Measurements from ENCODE around the gene NT5E. TPM values are rescaled to one million over a fixed set of nuclear protein-coding genes. Genes with fewer than 3 reads are reported as not detected.

Gene NT5E
- total and polyA plus RNA-seq, 9 donors, result 19.5 to 42.1 (median 25.8) TPM

DNA sequence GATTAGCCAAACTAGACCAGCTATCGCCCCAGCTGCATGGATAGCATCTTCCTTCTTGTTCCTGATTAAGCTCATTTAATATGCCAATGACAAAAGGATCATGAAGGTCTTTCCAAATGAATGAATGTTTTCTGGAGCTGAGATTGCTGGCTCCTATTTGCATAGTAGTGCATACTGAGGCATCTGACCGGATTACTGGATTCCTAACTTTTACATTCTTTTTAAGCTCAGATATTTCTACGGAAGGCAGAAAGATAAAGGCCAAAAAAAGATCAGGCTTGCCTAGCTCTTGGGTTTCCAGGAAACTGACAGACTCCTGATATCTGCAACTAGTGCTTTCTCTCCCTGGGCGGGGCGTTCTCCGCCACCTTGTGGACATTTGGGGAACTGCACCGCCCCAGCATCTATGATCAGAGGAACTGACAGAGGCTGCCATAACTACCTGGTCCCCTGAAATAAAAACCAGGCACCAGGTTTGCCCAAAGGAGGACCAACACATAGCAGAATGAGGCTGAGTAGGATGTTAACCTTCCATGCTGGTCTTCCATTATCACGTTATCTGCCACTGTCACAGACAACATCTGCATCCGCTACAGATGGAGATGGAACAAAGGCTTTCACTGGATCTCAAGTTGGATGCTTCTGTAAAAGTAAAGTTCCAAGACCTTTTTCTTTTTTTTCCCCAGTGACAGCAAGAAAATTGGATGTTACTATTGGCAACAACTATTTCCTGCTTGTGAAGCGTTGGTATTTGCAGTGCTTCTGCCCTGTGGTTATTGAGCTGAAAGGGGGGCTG lies 33.2 kb downstream of the NT5E start:
- H3K27me3 ChIP-seq (ENCODE audit: control insufficient read depth, insufficient read depth, low read length), result no peaks in the 10 kb centered on the region
- H3K4me3 ChIP-seq (ENCODE audit: low read length), result no peak overlapping the region
- H3K4me1 ChIP-seq (ENCODE audit: control insufficient read depth, insufficient read depth, low read length), result peaks cover 17% of the 10 kb centered on the region
- peak; percentile 83 for DNase-seq
- peaks cover 10% of the 10 kb centered on the region for H3K36me3 ChIP-seq (ENCODE audit: control insufficient read depth, insufficient read depth, low read length)
- peak overlapping the region; percentile 73 for H3K27ac ChIP-seq (ENCODE audit: low read length)
- 5% methylated on average over 5 of the region's 10 CpGs for WGBS (ENCODE audit: insufficient coverage)
- no peaks in the 10 kb centered on the region for H3K9me3 ChIP-seq (replicated peaks; ENCODE audit: control insufficient read depth, low read depth, low read length)

DNA sequence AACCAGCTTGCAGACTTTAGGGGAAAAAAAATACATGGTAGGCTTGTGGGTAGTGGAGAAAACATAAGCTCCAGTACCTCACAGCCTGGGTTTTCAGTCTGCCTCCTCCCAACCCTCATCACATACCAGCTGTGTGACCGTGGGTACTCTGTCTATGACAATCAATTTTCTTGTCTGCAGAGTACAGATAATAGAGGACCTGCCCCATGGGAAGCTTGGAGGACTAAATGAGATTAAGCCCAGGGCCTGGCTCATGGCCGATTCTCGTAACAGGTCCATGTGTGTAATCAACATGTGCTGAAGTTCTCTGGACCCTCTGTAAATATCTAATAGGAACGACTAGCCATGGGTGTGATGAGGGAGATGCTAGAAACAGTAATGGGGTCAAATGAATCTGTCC lies 34.0 kb downstream of the NT5E start:
- Histone ChIP-seq H3K4me3 (ENCODE audit: low read length) (no peak overlapping the region), H3K4me1 (ENCODE audit: control insufficient read depth, insufficient read depth, low read length) (peaks cover 18% of the 10 kb centered on the region), H3K27ac (ENCODE audit: low read length) (no peak overlapping the region), H3K36me3 (ENCODE audit: control insufficient read depth, insufficient read depth, low read length) (peaks cover 10% of the 10 kb centered on the region), H3K9me3 (replicated peaks; ENCODE audit: control insufficient read depth, low read depth, low read length) (no peaks in the 10 kb centered on the region), H3K27me3 (ENCODE audit: control insufficient read depth, insufficient read depth, low read length) (no peaks in the 10 kb centered on the region)
- DNase-seq, result no peak
- 71% methylated on average over 3 of the region's 4 CpGs for WGBS (ENCODE audit: insufficient coverage)

GRCh38 chr6:85484948-85485347 lies 35.1 kb downstream of the NT5E start:
- Histone ChIP-seq H3K27me3 (ENCODE audit: control insufficient read depth, insufficient read depth, low read length) (no peaks in the 10 kb centered on the region), H3K4me1 (ENCODE audit: control insufficient read depth, insufficient read depth, low read length) (peaks cover 21% of the 10 kb centered on the region), H3K36me3 (ENCODE audit: control insufficient read depth, insufficient read depth, low read length) (peaks cover 12% of the 10 kb centered on the region), H3K27ac (ENCODE audit: low read length) (peak overlapping the region; percentile 29), H3K9me3 (replicated peaks; ENCODE audit: control insufficient read depth, low read depth, low read length) (no peaks in the 10 kb centered on the region), H3K4me3 (ENCODE audit: low read length) (no peak overlapping the region)
- 76% methylated on average over 2 of the region's 5 CpGs for WGBS (ENCODE audit: insufficient coverage)
- DNase-seq, result peak; percentile 67

DNA sequence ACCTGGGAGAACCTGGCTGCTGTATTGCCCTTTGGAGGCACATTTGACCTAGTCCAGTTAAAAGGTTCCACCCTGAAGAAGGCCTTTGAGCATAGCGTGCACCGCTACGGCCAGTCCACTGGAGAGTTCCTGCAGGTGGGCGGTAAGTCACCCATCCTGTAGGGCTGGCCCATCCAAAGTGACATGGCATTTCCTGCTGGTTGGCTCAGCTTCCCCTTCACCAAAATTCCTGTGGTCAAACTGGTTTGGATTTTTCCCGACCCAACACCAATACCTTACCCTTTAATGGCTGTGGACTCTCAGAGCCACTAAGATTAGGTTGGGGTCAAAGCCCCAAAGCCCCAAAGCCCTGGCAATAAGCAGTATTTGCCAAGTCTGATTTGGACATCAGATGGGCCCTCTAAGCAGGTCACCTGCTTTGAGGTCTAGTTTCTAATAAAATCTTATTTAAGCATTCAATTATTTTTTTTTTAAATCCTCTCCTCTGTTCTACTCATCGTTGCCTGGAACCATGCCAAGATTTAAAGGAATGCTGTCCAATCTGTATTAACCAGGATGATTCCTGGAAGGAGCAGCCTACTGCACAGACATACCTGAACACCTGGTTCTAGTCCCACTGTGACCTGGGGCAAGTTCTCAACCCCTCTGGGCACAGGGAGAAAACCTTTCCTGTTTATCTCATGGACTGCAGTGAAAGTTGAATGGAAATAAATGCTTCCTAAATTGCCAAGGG lies 40.8 kb downstream of the NT5E start:
- DNase-seq, result no peak
- H3K4me1 ChIP-seq (ENCODE audit: control insufficient read depth, insufficient read depth, low read length), result peaks cover 5% of the 10 kb centered on the region
- no peaks in the 10 kb centered on the region for H3K9me3 ChIP-seq (replicated peaks; ENCODE audit: control insufficient read depth, low read depth, low read length)
- 81% methylated on average over 6 of the region's 6 CpGs for WGBS (ENCODE audit: insufficient coverage)
- no peak overlapping the region for H3K27ac ChIP-seq (ENCODE audit: low read length)
- no peaks in the 10 kb centered on the region for H3K27me3 ChIP-seq (ENCODE audit: control insufficient read depth, insufficient read depth, low read length)
- H3K4me3 ChIP-seq (ENCODE audit: low read length), result no peak overlapping the region
- peaks cover 20% of the 10 kb centered on the region for H3K36me3 ChIP-seq (ENCODE audit: control insufficient read depth, insufficient read depth, low read length)

- no peak overlapping the region for H3K4me3 ChIP-seq (ENCODE audit: low read length)
- H3K27ac ChIP-seq (ENCODE audit: low read length), result no peak overlapping the region
- DNase-seq, result no peak
- peaks cover 5% of the 10 kb centered on the region for H3K4me1 ChIP-seq (ENCODE audit: control insufficient read depth, insufficient read depth, low read length)
- H3K27me3 ChIP-seq (ENCODE audit: control insufficient read depth, insufficient read depth, low read length), result no peaks in the 10 kb centered on the region
- WGBS (ENCODE audit: insufficient coverage), result no CpG with 5 or more reads among the region's 1 CpG
- peaks cover 15% of the 10 kb centered on the region for H3K36me3 ChIP-seq (ENCODE audit: control insufficient read depth, insufficient read depth, low read length)
- peaks cover 4% of the 10 kb centered on the region for H3K9me3 ChIP-seq (replicated peaks; ENCODE audit: control insufficient read depth, low read depth, low read length)
Observed at GRCh38 chr6:85493389-85493788, 43.5 kb downstream of the NT5E start.

- H3K27ac ChIP-seq (ENCODE audit: low read length), result peak overlapping the region; percentile 63
- H3K4me1 ChIP-seq (ENCODE audit: control insufficient read depth, insufficient read depth, low read length), result peaks cover 2% of the 10 kb centered on the region
- H3K9me3 ChIP-seq (replicated peaks; ENCODE audit: control insufficient read depth, low read depth, low read length), result peaks cover 4% of the 10 kb centered on the region
- no peak overlapping the region for H3K4me3 ChIP-seq (ENCODE audit: low read length)
- no peak for DNase-seq
- H3K27me3 ChIP-seq (ENCODE audit: control insufficient read depth, insufficient read depth, low read length), result no peaks in the 10 kb centered on the region
- H3K36me3 ChIP-seq (ENCODE audit: control insufficient read depth, insufficient read depth, low read length), result peaks cover 10% of the 10 kb centered on the region
- 0% methylated on average over 1 of the region's 5 CpGs for WGBS (ENCODE audit: insufficient coverage)
Observed at GRCh38 chr6:85494547-85495536, 45.0 kb downstream of the NT5E start.

DNA sequence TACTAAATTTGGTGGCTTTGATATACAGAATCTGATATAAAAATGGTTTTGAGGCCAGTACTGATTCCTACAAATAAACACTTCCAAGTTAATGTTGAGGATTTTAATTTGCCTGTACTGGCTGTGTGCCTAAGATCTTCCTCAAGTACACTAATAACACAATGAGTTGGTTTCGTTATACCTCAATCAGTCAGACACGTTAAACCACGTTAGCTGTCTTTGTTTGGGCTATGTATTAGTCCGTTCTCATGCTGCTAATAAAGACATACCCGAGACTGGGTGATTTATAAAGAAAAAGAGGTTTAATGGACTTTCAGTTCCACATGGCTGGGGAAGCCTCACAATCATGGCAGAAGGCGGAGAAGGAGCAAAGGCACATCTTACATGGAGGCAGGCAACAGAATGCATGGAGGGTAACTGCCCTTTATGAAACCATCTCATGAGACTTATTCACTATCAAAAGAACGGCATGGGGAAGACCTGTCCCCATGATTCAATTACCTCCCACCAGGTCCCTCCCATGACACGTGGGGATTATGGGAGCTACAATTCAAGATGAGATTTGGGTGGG lies 46.2 kb downstream of the NT5E start:
- Histone ChIP-seq H3K36me3 (ENCODE audit: control insufficient read depth, insufficient read depth, low read length) (peaks cover 6% of the 10 kb centered on the region), H3K9me3 (replicated peaks; ENCODE audit: control insufficient read depth, low read depth, low read length) (peaks cover 4% of the 10 kb centered on the region), H3K4me3 (ENCODE audit: low read length) (no peak overlapping the region), H3K4me1 (ENCODE audit: control insufficient read depth, insufficient read depth, low read length) (peaks cover 2% of the 10 kb centered on the region), H3K27me3 (ENCODE audit: control insufficient read depth, insufficient read depth, low read length) (no peaks in the 10 kb centered on the region), H3K27ac (ENCODE audit: low read length) (no peak overlapping the region)
- 93% methylated on average over 3 of the region's 8 CpGs for WGBS (ENCODE audit: insufficient coverage)
- DNase-seq, result no peak

GRCh38 chr6:85496856-85497255 lies 47.0 kb downstream of the NT5E start:
- Histone ChIP-seq H3K4me1 (ENCODE audit: control insufficient read depth, insufficient read depth, low read length) (peaks cover 2% of the 10 kb centered on the region), H3K27ac (ENCODE audit: low read length) (no peak overlapping the region), H3K4me3 (ENCODE audit: low read length) (no peak overlapping the region), H3K9me3 (replicated peaks; ENCODE audit: control insufficient read depth, low read depth, low read length) (peaks cover 4% of the 10 kb centered on the region), H3K27me3 (ENCODE audit: control insufficient read depth, insufficient read depth, low read length) (no peaks in the 10 kb centered on the region), H3K36me3 (ENCODE audit: control insufficient read depth, insufficient read depth, low read length) (peaks cover 6% of the 10 kb centered on the region)
- 98% methylated on average over 5 of the region's 5 CpGs for WGBS (ENCODE audit: insufficient coverage)
- DNase-seq, result no peak

- WGBS (ENCODE audit: insufficient coverage), result 100% methylated on average over 1 of the region's 2 CpGs
- no peaks in the 10 kb centered on the region for H3K27me3 ChIP-seq (ENCODE audit: control insufficient read depth, insufficient read depth, low read length)
- no peak overlapping the region for H3K4me3 ChIP-seq (ENCODE audit: low read length)
- H3K27ac ChIP-seq (ENCODE audit: low read length), result no peak overlapping the region
- peaks cover 4% of the 10 kb centered on the region for H3K9me3 ChIP-seq (replicated peaks; ENCODE audit: control insufficient read depth, low read depth, low read length)
- no peak for DNase-seq
- H3K36me3 ChIP-seq (ENCODE audit: control insufficient read depth, insufficient read depth, low read length), result no peaks in the 10 kb centered on the region
- peaks cover 2% of the 10 kb centered on the region for H3K4me1 ChIP-seq (ENCODE audit: control insufficient read depth, insufficient read depth, low read length)
Observed at GRCh38 chr6:85498596-85499258, 48.8 kb downstream of the NT5E start.
